Lower leg skin (tissue), 3 donors: ENCODE results near the gene ANKHD1.

ENCODE experiments used
- CTCF ChIP-seq, 3 donors: fragments of 450-650 bp; IDR thresholded peaks; one replicate each; pipeline ENCODE4 v1.5.1; 2016; ENCODE audit warnings: antibody characterized with exemption in 3 of 3, mild to moderate bottlenecking in 3 of 3, moderate library complexity in 2 of 3
- POLR2A ChIP-seq, 2 donors: fragments of 450-650 bp; IDR thresholded peaks; one replicate each; pipeline ENCODE4 v1.6.1; 2016 to 2017; ENCODE audit warnings: antibody characterized with exemption in 2 of 2, mild to moderate bottlenecking in 1 of 2, moderate library complexity in 1 of 2

- TF ChIP-seq CTCF (IDR thresholded peaks at IDR 0.05): no peak
- no peak for TF ChIP-seq POLR2A (IDR thresholded peaks at IDR 0.05)
Measured at GRCh38 chr5:140466981-140467742, 65.5 kb downstream of the ANKHD1 start.
